Glutamatergic neuron (in vitro differentiated cells): ENCODE measurements around the gene TFB1M. TPM values are rescaled to one million over a fixed set of nuclear protein-coding genes. Genes with fewer than 3 reads are reported as not detected.

Experiments used
- DNase-seq: peaks from one replicate; pipeline ENCODE4 v3.0.0; 2022
- H3K27ac Mint-ChIP-seq: one replicate; pipeline ENCODE4 v1.8.0; 2020; ENCODE audit warnings: mild to moderate bottlenecking, mixed read lengths, inconsistent platforms; ENCODE audit not compliant: unreplicated experiment
- H3K27me3 Mint-ChIP-seq: one replicate; pipeline ENCODE4 v1.8.0; 2020; ENCODE audit warnings: mild to moderate bottlenecking, moderate library complexity, mixed read lengths, inconsistent platforms; ENCODE audit not compliant: unreplicated experiment
- H3K36me3 Mint-ChIP-seq: one replicate; pipeline ENCODE4 v1.8.0; 2020; ENCODE audit warnings: mild to moderate bottlenecking, mixed read lengths, inconsistent platforms; ENCODE audit not compliant: unreplicated experiment
- H3K4me1 Mint-ChIP-seq: one replicate; pipeline ENCODE4 v1.8.0; 2020; ENCODE audit warnings: mild to moderate bottlenecking, low read depth, mixed read lengths, inconsistent platforms; ENCODE audit not compliant: unreplicated experiment
- H3K4me3 Mint-ChIP-seq: one replicate; pipeline ENCODE4 v1.8.0; 2020; ENCODE audit warnings: mild to moderate bottlenecking, mixed read lengths, inconsistent platforms; ENCODE audit not compliant: unreplicated experiment
- H3K9me3 Mint-ChIP-seq: one replicate; pipeline ENCODE4 v1.8.0; 2020; ENCODE audit warnings: mild to moderate bottlenecking, moderate library complexity, mixed read lengths, inconsistent platforms; ENCODE audit not compliant: unreplicated experiment
- CTCF ChIP-seq: fragments of 200-600 bp; sonication (generic); IDR thresholded peaks from one replicate; pipeline ENCODE4 v1.5.0; 2021; ENCODE audit not compliant: partially characterized antibody, unreplicated experiment
- total RNA-seq: library from RNA; stranded (reverse); fragmentation: NEBNext Ultra II Directional; extraction: Animal tissue kit (Norgen Biotek cat#: 25700); gene quantifications from one replicate; pipeline ENCODE4 v1.2.1, GENCODE V29; 2021; ENCODE audit not compliant: unreplicated experiment

The TFB1M gene
- total RNA-seq, 1 donor from 2014 or later: 36.8 TPM

GRCh38 chr6:155274533-155274932, 39.8 kb downstream of the TFB1M start:
- Mint-ChIP-seq H3K36me3 (no peaks in the 10 kb centered on the region), H3K4me3 (no peak overlapping the region), H3K27ac (no peak overlapping the region), H3K4me1 (peaks cover 36% of the 10 kb centered on the region), H3K9me3 (peaks cover 3% of the 10 kb centered on the region), H3K27me3 (no peaks in the 10 kb centered on the region)
- no peak for DNase-seq
- no peak for TF ChIP-seq CTCF

- Mint-ChIP-seq H3K9me3 (peaks cover 3% of the 10 kb centered on the region), H3K27ac (peak overlapping the region; percentile 96), H3K36me3 (no peaks in the 10 kb centered on the region), H3K27me3 (no peaks in the 10 kb centered on the region), H3K4me1 (peaks cover 40% of the 10 kb centered on the region), H3K4me3 (no peak overlapping the region)
- TF ChIP-seq CTCF: no peak
- no peak for DNase-seq
Measured at GRCh38 chr6:155274106-155274505, 40.2 kb downstream of the TFB1M start.

DNA sequence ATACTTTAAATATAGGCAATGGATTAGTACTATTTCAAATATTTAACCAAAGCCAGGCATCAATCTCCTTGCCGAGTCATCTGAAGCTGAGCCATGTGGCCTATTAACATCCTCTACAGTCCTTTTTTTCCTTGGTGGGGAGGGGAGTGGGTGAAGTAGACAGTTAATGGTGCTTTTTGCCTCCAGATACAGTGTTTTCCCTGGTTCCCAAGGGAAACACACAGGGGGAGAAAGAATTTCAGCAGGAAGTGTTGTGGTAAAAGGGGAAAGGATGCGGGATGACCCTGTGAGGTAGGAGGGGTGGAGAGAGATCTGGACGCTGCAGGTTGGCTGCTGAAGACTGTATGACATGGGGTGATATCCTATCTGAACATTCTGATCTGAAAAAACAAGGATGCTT, 40.9 kb downstream of the TFB1M start:
- Mint-ChIP-seq H3K4me1 (peaks cover 41% of the 10 kb centered on the region), H3K9me3 (peaks cover 3% of the 10 kb centered on the region), H3K36me3 (no peaks in the 10 kb centered on the region), H3K27me3 (no peaks in the 10 kb centered on the region), H3K27ac (peak overlapping the region; percentile 96), H3K4me3 (peak overlapping the region; percentile 66)
- DNase-seq: no peak
- TF ChIP-seq CTCF: no peak

- Mint-ChIP-seq H3K4me3 (peak overlapping the region; percentile 80), H3K9me3 (peaks cover 3% of the 10 kb centered on the region), H3K36me3 (no peaks in the 10 kb centered on the region), H3K27me3 (no peaks in the 10 kb centered on the region), H3K4me1 (peaks cover 45% of the 10 kb centered on the region), H3K27ac (peak overlapping the region; percentile 96)
- no peak for TF ChIP-seq CTCF
- no peak for DNase-seq
Measured at GRCh38 chr6:155272353-155273232, 41.7 kb downstream of the TFB1M start.

GRCh38 chr6:155271145-155271544, 43.1 kb downstream of the TFB1M start:
- peaks cover 3% of the 10 kb centered on the region for H3K9me3 Mint-ChIP-seq
- DNase-seq: no peak
- H3K4me3 Mint-ChIP-seq: no peak overlapping the region
- no peaks in the 10 kb centered on the region for H3K36me3 Mint-ChIP-seq
- H3K27ac Mint-ChIP-seq: peak overlapping the region; percentile 96
- no peak for TF ChIP-seq CTCF
- no peaks in the 10 kb centered on the region for H3K27me3 Mint-ChIP-seq
- H3K4me1 Mint-ChIP-seq: peaks cover 48% of the 10 kb centered on the region
